Measurements from ENCODE around the gene OGG1.

GRCh38 chr3:9760779-9761505 lies 11.2 kb downstream of the OGG1 start:
- TF ChIP-seq REST (IDR thresholded peaks at IDR 0.05; ENCODE audit: insufficient read depth in 1 of 2, low read depth in 2 of 2, low read length in 2 of 2) (no peak), POLR2AphosphoS5 (IDR thresholded peaks at IDR 0.05; ENCODE audit: low read depth, low read length) (peak; percentile 16; the same call in 1 of the 2 replicates), SIN3A (IDR thresholded peaks at IDR 0.05; ENCODE audit: borderline replicate concordance, insufficient read depth, low read length) (no peak), TAF1 (IDR thresholded peaks at IDR 0.05; ENCODE audit: borderline replicate concordance, insufficient read depth, low read length) (no peak)
